Renal pelvis (tissue), 4 donors: ENCODE results near the gene CAMTA1. TPM values are rescaled to one million over a fixed set of nuclear protein-coding genes. Genes with fewer than 3 reads are reported as not detected.

Source experiments
- DNase-seq: peaks from one replicate; pipeline ENCODE4 v3.0.0-alpha.2; 2013
- polyA plus RNA-seq, 3 donors: library from polyadenylated mRNA; unstranded; fragments of 120-200 nt; gene quantifications; one replicate each; pipeline ENCODE4 v1.2.1, GENCODE V29; 2013; ENCODE audit not compliant: insufficient read length in 3 of 3

CAMTA1 gene
- polyA plus RNA-seq, 3 donors, result 72.3 to 83.1 (median 76.0) TPM

DNA sequence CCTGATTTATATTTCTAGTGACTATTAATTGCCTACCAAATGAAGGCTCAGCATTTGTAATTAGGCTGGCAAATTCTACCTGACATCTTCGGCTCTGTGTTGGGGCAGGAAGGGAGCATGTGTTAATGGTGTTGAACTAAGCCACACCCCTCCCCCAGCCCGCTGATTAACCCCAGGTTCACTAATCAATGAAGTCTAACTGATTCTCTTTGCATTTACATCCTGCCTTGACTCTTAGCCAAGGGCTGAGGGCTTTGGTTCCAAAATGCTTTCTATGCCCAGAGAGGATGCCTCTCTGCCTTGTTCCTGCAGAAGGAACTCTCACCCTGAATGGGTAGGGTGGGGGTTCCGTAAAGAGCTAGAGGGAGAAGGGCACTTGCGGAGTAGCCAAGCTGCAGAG is 393.1 kb downstream of the CAMTA1 start:
- DNase-seq, result no peak

- no peak for DNase-seq
Measured at GRCh38 chr1:7178741-7179140, 393.5 kb downstream of the CAMTA1 start.

GRCh38 chr1:7185721-7186120 is 400.5 kb downstream of the CAMTA1 start:
- DNase-seq, result no peak

GRCh38 chr1:7186382-7187111 is 401.3 kb downstream of the CAMTA1 start:
- no peak for DNase-seq

GRCh38 chr1:7187112-7187493 is 401.8 kb downstream of the CAMTA1 start:
- DNase-seq, result no peak

GRCh38 chr1:7190261-7190660 is 405.0 kb downstream of the CAMTA1 start:
- no peak for DNase-seq

DNA sequence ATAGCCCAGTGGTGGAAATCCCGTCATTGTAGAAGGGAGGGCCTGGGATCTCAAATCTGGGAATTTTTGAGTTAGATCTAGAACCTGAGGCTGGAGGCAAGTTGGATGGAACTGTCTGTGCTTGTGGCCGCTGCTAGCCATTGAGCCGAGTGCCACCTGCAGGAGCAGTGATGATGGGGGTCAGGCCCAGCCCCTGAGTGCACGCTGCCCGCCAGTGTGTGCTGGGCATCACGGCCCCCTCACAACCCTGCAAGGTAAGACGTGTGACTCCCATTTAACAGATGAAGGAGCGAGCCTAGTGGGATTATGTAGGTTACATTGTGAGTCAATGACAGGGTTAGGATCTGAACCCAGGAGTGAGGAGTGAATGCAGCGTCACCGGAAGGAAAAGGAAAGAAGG is 407.2 kb downstream of the CAMTA1 start:
- DNase-seq, result no peak

DNA sequence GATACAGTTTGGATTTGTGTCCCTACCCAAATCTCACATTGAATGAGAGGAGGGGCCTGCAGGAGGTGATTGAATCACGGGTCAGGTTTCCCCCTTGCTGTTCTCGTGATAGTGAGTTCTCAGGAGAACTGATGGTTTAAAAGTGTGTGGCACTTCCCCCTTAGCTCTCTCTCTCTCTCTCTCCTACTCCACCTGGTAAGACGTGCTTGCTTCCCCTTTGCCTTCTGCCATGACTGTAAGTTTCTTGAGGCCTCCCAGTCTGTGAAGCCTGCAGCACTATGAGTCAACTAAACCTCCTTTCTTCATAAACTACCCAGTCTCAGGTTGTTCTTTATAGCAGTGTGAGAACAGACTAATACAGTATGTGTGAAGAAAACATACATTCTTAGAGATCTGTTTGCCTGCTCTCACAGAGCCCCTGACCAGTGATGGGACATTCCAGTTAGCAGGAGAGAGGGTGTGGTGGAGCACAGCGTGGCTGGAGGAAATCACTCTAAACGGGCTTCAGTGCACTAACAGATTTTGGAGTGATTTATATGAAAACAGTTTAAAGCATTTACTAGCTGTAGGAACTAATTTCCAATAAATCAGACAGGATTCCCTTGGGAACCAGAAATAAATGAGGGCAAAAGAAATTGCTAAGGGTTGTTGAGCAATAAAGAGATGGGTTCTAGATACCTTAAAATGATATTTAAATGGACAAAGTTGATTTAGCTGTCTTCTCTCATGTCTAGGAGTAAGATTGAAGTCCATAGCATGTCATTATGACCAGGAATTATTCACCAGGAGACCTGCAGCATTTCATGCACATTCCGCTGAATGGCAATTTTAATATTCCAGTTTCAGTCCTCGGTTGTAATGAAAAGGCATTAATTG is 411.0 kb downstream of the CAMTA1 start:
- DNase-seq, result no peak

- no peak for DNase-seq
Measured at GRCh38 chr1:7198664-7199063, 413.4 kb downstream of the CAMTA1 start.

GRCh38 chr1:7199077-7199779 is 414.0 kb downstream of the CAMTA1 start:
- DNase-seq, result no peak

DNA sequence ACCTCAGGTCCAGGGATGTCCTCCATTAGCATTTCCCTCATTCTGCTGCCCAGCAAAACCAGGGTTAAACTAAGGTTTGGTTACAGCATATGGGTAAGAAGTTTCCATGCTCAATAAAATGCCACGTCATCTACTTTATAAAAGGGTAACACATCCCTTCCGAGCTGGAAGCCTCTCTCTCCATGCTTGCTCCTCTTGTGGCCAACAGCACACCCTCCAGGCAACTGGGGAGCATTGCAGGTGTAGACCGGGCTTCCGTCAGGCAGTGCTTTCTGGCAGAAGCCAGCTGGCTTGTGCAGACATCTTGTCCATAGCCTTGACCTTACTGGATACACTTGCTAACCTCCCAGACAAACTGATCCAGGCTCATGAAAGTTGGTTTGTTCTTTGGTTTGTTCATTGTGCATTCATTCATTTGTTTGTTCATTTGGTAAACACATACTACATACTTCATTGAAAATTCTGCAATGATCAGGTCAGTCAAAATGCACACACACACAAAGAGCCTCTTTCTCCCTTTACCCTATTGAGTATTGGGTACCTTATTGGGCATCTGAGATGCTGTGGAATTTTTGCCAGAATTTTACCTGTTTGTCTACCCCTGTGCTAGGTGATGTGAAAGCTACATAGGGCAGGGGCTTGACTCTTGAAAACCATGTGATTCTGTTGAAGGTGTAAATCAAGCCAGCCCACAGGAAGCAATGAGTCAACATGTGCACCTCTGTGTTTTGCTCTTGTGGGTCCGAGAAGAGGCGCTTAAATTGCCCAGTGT is 422.8 kb downstream of the CAMTA1 start:
- peak; percentile 48 for DNase-seq

DNA sequence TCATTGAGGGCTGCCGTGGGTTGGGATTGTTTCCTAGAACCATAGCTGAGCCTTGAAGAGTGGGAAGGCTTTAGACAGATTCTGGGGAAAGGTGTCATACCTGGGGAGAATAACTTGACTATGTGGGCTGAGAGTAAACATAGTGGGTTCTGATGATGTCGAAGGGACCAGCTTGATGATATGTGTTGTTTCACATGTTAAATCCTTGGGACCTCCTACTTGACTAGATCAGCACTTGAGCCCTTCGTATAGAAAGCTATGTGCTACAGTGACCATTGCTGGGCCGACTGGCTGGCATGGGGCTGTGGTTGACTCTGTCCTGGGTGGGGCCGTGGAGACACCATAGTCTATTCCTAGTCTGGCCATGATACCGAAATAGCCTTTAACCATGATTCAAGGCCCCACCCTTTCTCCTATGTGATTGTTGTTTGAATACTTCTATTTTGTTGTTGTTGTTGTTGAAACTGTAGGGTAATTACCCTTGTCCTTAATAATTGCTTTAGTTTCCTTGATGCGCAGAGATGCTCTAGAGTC is 423.5 kb downstream of the CAMTA1 start:
- no peak for DNase-seq

- DNase-seq, result no peak
Measured at GRCh38 chr1:7209336-7209735, 424.1 kb downstream of the CAMTA1 start.

DNA sequence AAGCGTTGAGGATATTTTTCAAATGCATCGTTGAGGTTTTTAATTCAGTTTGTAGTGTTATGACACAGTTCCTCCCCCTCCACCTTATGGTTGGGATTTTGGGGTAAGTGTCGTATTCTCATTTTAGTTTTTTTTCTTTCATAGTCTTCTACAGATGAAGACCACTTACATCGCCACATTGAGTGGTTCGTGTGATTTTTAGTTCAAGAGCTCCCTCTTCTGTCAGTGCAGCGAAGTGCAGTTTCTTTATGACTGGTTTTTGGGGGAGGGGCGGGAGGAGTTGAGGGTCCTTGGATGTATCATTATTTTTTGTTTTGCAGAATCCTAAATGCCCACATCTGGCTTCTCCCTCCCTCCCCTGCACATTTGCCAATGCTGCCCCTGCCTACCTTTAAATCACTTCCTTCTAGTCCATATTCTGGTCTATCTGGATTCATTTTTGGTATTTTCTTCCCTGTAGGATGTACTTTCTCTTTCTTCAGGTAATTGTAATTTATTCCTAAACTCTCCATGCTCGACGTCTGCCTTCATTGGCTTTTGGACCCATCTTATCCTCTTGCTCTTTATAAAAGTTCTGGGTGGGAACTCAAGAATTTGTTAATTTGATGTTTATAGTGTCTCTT is 433.1 kb downstream of the CAMTA1 start:
- DNase-seq, result peak; percentile 33

- no peak for DNase-seq
Measured at GRCh38 chr1:7219031-7219430, 433.8 kb downstream of the CAMTA1 start.

GRCh38 chr1:7220007-7220406 is 434.8 kb downstream of the CAMTA1 start:
- no peak for DNase-seq

DNA sequence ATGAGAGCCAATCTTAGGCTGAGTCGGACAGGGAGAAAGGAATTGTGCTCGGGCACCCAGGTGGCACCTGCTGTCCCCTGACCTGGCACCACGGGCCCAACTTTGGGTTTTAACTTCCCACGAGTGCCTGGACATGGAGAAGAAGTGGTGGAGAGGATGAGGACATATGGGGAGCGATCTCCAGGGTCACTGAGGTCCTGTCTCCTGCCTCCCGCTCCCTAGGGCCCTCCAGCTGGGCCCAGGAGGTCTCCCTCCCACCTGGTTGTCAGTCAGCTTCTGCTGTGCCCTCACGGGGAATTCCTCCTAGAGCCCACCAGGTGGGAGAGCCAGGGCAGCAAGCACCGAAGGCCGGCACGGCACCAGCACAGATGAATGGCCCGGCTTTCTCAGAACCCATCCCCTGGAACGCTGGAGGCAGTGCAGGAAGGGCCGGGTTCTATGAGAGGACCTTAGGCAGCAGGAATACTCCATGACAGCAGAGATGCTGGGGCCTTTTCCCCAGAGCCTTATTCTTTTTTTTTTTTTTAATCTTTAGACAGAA is 435.5 kb downstream of the CAMTA1 start:
- no peak for DNase-seq

- no peak for DNase-seq
Measured at GRCh38 chr1:7221826-7222694, 436.8 kb downstream of the CAMTA1 start.

GRCh38 chr1:7222695-7223015 is 437.4 kb downstream of the CAMTA1 start:
- no peak for DNase-seq
